Liver (tissue), 3 donors: ENCODE measurements around the gene DDX17.

ENCODE experiments used
- EGR1 ChIP-seq, 2 donors: IDR thresholded peaks; 2 replicates each; pipeline ENCODE4 v1.6.1; 2016 to 2018; ENCODE audit warnings: antibody characterized with exemption in 2 of 2, low read depth in 2 of 2
- GABPA ChIP-seq, 2 donors: IDR thresholded peaks in 1 of 2; conservative IDR thresholded peaks in 1 of 2; 2 replicates each; pipeline ENCODE4 v1.6.1; 2016; ENCODE audit warnings: antibody characterized with exemption in 2 of 2, mild to moderate bottlenecking in 1 of 2, moderate library complexity in 1 of 2
- JUND ChIP-seq, 2 donors: IDR thresholded peaks; 2 replicates each; pipeline ENCODE4 v1.6.1; 2016; ENCODE audit warnings: antibody characterized with exemption in 2 of 2
- RXRA ChIP-seq, 2 donors: IDR thresholded peaks; 2 replicates each; pipeline ENCODE4 v1.6.1; 2017 to 2018; ENCODE audit warnings: antibody characterized with exemption in 2 of 2, mild to moderate bottlenecking in 1 of 2
- SP1 ChIP-seq: IDR thresholded peaks from 2 replicates; pipeline ENCODE4 v1.6.1; 2018; ENCODE audit warnings: antibody characterized with exemption, mild to moderate bottlenecking
- YY1 ChIP-seq: IDR thresholded peaks from 2 replicates; pipeline ENCODE4 v1.6.1; 2016; ENCODE audit warnings: antibody characterized with exemption, mild to moderate bottlenecking
- TF ChIP-seq, protein P1 (sequence below): fragments of 150-350 bp; IDR thresholded peaks from 2 replicates; pipeline ENCODE4 v1.5.1; 2017; ENCODE audit warnings: improper control_type of control experiment, low read depth, low read length; ENCODE audit not compliant: missing input control
- TF ChIP-seq, protein P2 (sequence below): IDR thresholded peaks from 2 replicates; pipeline ENCODE4 v1.6.1; 2016; ENCODE audit warnings: antibody characterized with exemption
- TF ChIP-seq, protein P3 (sequence below): IDR thresholded peaks from 2 replicates; pipeline ENCODE4 v1.6.1; 2016; ENCODE audit warnings: antibody characterized with exemption
- TF ChIP-seq, protein P4 (sequence below): IDR thresholded peaks from 2 replicates; pipeline ENCODE4 v1.6.1; 2016; ENCODE audit warnings: antibody characterized with exemption, mild to moderate bottlenecking
- donor health status: healthy.
- donor health status: healthy.

DNA sequence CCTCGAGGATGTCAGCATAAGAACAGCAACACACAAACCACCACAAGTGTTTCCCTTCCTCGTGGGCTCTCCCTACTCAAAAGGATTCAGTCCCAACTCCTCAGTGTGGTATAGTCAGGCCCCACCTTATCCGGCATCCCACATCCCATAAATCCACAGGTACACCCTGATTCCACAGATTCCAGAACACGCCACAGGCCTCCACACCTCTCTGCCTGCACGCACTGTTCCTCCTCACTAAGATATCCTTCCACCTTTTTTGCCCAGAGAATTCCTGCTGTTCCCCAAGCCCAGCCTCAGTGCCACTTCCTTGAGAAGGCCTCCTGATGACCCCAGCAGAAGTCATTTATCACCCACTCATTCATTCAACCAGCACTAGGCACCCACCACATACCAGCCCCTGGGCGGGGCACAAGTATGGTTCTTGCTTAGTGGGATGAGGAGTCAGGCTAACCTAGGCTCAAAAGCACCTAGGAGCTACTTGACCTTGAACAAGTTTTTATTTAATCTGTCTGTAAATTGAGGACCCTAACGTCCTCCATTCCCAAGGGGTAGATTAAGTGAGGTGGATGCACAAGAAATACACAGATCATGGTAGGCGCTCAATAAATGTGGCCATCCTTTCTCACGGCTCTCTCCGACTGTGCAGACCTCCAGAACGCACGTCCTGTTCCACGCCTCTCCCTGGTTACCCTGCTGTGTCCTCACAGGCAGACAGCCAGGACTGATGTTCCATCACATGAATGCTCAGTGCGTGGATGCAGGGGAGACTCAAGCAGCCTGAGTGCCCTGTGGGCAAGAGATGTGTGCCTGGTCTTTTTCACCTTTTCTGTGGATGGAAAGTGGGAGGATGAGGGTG lies 49.0 kb downstream of the DDX17 start:
- TF ChIP-seq GABPA (IDR thresholded peaks at IDR 0.05 in 1 of 2, conservative IDR thresholded peaks at IDR 0.05 in 1 of 2) (no peak), SP1 (no peak), EGR1 (IDR thresholded peaks at IDR 0.05; ENCODE audit: low read depth in 2 of 2) (no peak), RXRA (IDR thresholded peaks at IDR 0.05) (no peak), YY1 (no peak), JUND (IDR thresholded peaks at IDR 0.05) (no peak)
- TF ChIP-seq, protein P1, sequence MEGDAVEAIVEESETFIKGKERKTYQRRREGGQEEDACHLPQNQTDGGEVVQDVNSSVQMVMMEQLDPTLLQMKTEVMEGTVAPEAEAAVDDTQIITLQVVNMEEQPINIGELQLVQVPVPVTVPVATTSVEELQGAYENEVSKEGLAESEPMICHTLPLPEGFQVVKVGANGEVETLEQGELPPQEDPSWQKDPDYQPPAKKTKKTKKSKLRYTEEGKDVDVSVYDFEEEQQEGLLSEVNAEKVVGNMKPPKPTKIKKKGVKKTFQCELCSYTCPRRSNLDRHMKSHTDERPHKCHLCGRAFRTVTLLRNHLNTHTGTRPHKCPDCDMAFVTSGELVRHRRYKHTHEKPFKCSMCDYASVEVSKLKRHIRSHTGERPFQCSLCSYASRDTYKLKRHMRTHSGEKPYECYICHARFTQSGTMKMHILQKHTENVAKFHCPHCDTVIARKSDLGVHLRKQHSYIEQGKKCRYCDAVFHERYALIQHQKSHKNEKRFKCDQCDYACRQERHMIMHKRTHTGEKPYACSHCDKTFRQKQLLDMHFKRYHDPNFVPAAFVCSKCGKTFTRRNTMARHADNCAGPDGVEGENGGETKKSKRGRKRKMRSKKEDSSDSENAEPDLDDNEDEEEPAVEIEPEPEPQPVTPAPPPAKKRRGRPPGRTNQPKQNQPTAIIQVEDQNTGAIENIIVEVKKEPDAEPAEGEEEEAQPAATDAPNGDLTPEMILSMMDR: no peak
- TF ChIP-seq, protein P2, sequence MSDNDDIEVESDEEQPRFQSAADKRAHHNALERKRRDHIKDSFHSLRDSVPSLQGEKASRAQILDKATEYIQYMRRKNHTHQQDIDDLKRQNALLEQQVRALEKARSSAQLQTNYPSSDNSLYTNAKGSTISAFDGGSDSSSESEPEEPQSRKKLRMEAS: no peak
- TF ChIP-seq, protein P3, sequence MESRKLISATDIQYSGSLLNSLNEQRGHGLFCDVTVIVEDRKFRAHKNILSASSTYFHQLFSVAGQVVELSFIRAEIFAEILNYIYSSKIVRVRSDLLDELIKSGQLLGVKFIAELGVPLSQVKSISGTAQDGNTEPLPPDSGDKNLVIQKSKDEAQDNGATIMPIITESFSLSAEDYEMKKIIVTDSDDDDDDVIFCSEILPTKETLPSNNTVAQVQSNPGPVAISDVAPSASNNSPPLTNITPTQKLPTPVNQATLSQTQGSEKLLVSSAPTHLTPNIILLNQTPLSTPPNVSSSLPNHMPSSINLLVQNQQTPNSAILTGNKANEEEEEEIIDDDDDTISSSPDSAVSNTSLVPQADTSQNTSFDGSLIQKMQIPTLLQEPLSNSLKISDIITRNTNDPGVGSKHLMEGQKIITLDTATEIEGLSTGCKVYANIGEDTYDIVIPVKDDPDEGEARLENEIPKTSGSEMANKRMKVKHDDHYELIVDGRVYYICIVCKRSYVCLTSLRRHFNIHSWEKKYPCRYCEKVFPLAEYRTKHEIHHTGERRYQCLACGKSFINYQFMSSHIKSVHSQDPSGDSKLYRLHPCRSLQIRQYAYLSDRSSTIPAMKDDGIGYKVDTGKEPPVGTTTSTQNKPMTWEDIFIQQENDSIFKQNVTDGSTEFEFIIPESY: no peak
- TF ChIP-seq, protein P4, sequence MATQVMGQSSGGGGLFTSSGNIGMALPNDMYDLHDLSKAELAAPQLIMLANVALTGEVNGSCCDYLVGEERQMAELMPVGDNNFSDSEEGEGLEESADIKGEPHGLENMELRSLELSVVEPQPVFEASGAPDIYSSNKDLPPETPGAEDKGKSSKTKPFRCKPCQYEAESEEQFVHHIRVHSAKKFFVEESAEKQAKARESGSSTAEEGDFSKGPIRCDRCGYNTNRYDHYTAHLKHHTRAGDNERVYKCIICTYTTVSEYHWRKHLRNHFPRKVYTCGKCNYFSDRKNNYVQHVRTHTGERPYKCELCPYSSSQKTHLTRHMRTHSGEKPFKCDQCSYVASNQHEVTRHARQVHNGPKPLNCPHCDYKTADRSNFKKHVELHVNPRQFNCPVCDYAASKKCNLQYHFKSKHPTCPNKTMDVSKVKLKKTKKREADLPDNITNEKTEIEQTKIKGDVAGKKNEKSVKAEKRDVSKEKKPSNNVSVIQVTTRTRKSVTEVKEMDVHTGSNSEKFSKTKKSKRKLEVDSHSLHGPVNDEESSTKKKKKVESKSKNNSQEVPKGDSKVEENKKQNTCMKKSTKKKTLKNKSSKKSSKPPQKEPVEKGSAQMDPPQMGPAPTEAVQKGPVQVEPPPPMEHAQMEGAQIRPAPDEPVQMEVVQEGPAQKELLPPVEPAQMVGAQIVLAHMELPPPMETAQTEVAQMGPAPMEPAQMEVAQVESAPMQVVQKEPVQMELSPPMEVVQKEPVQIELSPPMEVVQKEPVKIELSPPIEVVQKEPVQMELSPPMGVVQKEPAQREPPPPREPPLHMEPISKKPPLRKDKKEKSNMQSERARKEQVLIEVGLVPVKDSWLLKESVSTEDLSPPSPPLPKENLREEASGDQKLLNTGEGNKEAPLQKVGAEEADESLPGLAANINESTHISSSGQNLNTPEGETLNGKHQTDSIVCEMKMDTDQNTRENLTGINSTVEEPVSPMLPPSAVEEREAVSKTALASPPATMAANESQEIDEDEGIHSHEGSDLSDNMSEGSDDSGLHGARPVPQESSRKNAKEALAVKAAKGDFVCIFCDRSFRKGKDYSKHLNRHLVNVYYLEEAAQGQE: no peak
